Ureter (tissue), 1 donor: ENCODE data around the gene ZNF296. TPM values are rescaled to one million over a fixed set of nuclear protein-coding genes. Genes with fewer than 3 reads are reported as not detected.
"Not testable (repeated sequence)": the region's sequence is repeated elsewhere in the genome, so short reads cannot be mapped to it uniquely, and the experiment has no call there.

Source experiments
- DNase-seq: peaks from one replicate; pipeline ENCODE4 v3.0.0-alpha.2; 2020; ENCODE audit warnings: low spot score
- total RNA-seq: library from RNA; stranded (reverse); gene quantifications from one replicate; pipeline ENCODE4 v1.2.4, GENCODE V29; 2023
- donor health status: DM: yes; HTN: yes; CAD: no.

Gene ZNF296
- total RNA-seq: 5.1 TPM

GRCh38 chr19:45076029-45076850, at the start of gene ZNF296:
TSS of gene ZNF296 (minus strand) at chr19:45076478. CDS start at chr19:45076373, 105 bp downstream.
- DNase-seq: peak; percentile 83

GRCh38 chr19:45125360-45125759, 49.1 kb upstream of the ZNF296 start:
- DNase-seq: no peak

GRCh38 chr19:45124021-45124420, 47.7 kb upstream of the ZNF296 start:
- no peak for DNase-seq

- DNase-seq: peak; percentile 75
Observed at GRCh38 chr19:45123440-45123850, 47.2 kb upstream of the ZNF296 start.

- no peak for DNase-seq
Observed at GRCh38 chr19:45122832-45123231, 46.6 kb upstream of the ZNF296 start.

GRCh38 chr19:45121827-45122345, 45.6 kb upstream of the ZNF296 start:
- no peak for DNase-seq

- no peak for DNase-seq
Observed at GRCh38 chr19:45119582-45119981, 43.3 kb upstream of the ZNF296 start.

- not testable (repeated sequence) for DNase-seq
Observed at GRCh38 chr19:45118591-45119355, 42.5 kb upstream of the ZNF296 start.

- DNase-seq: no peak
Observed at GRCh38 chr19:45118106-45118505, 41.8 kb upstream of the ZNF296 start.

GRCh38 chr19:45117671-45118070, 41.4 kb upstream of the ZNF296 start:
- DNase-seq: no peak

- DNase-seq: no peak
Observed at GRCh38 chr19:45117167-45117594, 40.9 kb upstream of the ZNF296 start.

GRCh38 chr19:45115809-45116615, 39.7 kb upstream of the ZNF296 start:
- DNase-seq: no peak

- no peak for DNase-seq
Observed at GRCh38 chr19:45114116-45114515, 37.8 kb upstream of the ZNF296 start.

GRCh38 chr19:45113628-45114027, 37.4 kb upstream of the ZNF296 start:
- DNase-seq: no peak

- DNase-seq: no peak
Observed at GRCh38 chr19:45112111-45112827, 36.0 kb upstream of the ZNF296 start.

GRCh38 chr19:45110851-45111266, 34.6 kb upstream of the ZNF296 start:
- no peak for DNase-seq

- DNase-seq: no peak
Observed at GRCh38 chr19:45107621-45108150, 31.4 kb upstream of the ZNF296 start.

- DNase-seq: not testable (repeated sequence)
Observed at GRCh38 chr19:45106363-45106762, 30.1 kb upstream of the ZNF296 start.

GRCh38 chr19:45104658-45105349, 28.5 kb upstream of the ZNF296 start:
- DNase-seq: no peak
